CD4-positive, alpha-beta T cell (primary cell): ENCODE data around the gene B4GALT2. TPM values are rescaled to one million over a fixed set of nuclear protein-coding genes. Genes with fewer than 3 reads are reported as not detected.

Experiments
- ATAC-seq: fragments of 200-7000 bp; cut with Tn5 transposase; one replicate; pipeline ENCODE4 v1.10.0; 2022; ENCODE audit warnings: mild to moderate bottlenecking; ENCODE audit not compliant: poor library complexity
- CTCF ChIA-PET: fragments of 350-600 bp; sonication (Branson Sonifier 250); formaldehyde crosslinking; loops from one replicate; lab custom pipeline; 2021; ENCODE audit warnings: antibody characterized with exemption, inconsistent platforms; lab: Charles Lee
- POLR2A ChIA-PET: fragments of 350-600 bp; sonication (Branson Sonifier 250); formaldehyde crosslinking; loops from one replicate; lab custom pipeline; 2021; ENCODE audit warnings: antibody characterized with exemption, inconsistent platforms; lab: Charles Lee
- DNase-seq, 14 experiments: peaks; one replicate each; pipeline ENCODE4 v3.0.0-alpha.2; 2013 to 2020; ENCODE audit warnings: mixed read lengths in 2 of 14
- H3K27ac ChIP-seq, 2 donors: one replicate each; pipeline versions ENCODE4 v1.5.1 to v1.7.0; 2013; ENCODE audit warnings: low read length in 2 of 2, low read depth in 1 of 2, mild to moderate bottlenecking in 1 of 2
- H3K27me3 ChIP-seq, 2 experiments: 1 replicate in 1 of 2; 2 replicates in 1 of 2; pipeline versions ENCODE4 v1.6.1 to v1.7.0; 2013; ENCODE audit warnings: low read length in 2 of 2, control low read depth in 1 of 2, mild to moderate bottlenecking in 1 of 2, moderate library complexity in 1 of 2; ENCODE audit not compliant: insufficient read depth in 2 of 2, control insufficient read depth in 1 of 2
- H3K36me3 ChIP-seq: one replicate; pipeline ENCODE4 v1.6.1; 2013; ENCODE audit warnings: low read length, control low read depth; ENCODE audit not compliant: insufficient read depth
- H3K4me1 ChIP-seq: one replicate; pipeline ENCODE4 v1.6.1; 2013; ENCODE audit warnings: low read length, control low read depth; ENCODE audit not compliant: insufficient read depth
- H3K4me3 ChIP-seq: one replicate; pipeline ENCODE4 v1.5.1; 2013; ENCODE audit warnings: mild to moderate bottlenecking, low read length, moderate library complexity
- H3K9me3 ChIP-seq, 2 experiments: 1 replicate in 1 of 2; 2 replicates in 1 of 2; pipeline versions ENCODE4 v1.6.1 to v1.7.0; 2013; ENCODE audit warnings: low read length in 2 of 2, mild to moderate bottlenecking in 2 of 2, control low read depth in 1 of 2, moderate library complexity in 1 of 2; ENCODE audit not compliant: control insufficient read depth in 1 of 2, insufficient read depth in 1 of 2
- H3K27ac Mint-ChIP-seq: one replicate; pipeline ENCODE4 v1.8.0; 2020; ENCODE audit warnings: mixed read lengths
- H3K27me3 Mint-ChIP-seq: one replicate; pipeline ENCODE4 v1.8.0; 2021; ENCODE audit warnings: mixed read lengths
- H3K36me3 Mint-ChIP-seq: one replicate; pipeline ENCODE4 v1.8.0; 2021; ENCODE audit warnings: low read depth, mixed read lengths
- H3K4me1 Mint-ChIP-seq: one replicate; pipeline ENCODE4 v1.8.0; 2021; ENCODE audit warnings: low read depth, mixed read lengths
- H3K4me3 Mint-ChIP-seq: one replicate; pipeline ENCODE4 v1.8.0; 2020; ENCODE audit warnings: mild to moderate bottlenecking, mixed read lengths
- H3K9me3 Mint-ChIP-seq: one replicate; pipeline ENCODE4 v1.8.0; 2020; ENCODE audit warnings: mixed read lengths
- CTCF ChIP-seq: fragments of 200-600 bp; IDR thresholded peaks from one replicate; pipeline ENCODE4 v1.8.0; 2022; ENCODE audit warnings: antibody characterized with exemption, mild to moderate bottlenecking
- intact Hi-C, 2 experiments: fragments of 100-400 bp; cut with DNase I in 1 of 2; cut with micrococcal nuclease in 1 of 2; formaldehyde crosslinking; loops; one replicate each; pipeline versions ENCODE4 v1.15.1 to v1.9.0; 2023 to 2025; cut with DNase I, micrococcal nuclease
- total RNA-seq, 174 experiments: library from RNA in 2 of 174; stranded (reverse) in 2 of 174; gene quantifications; one replicate each; pipeline ENCODE4 v1.2.3 and lab custom pipeline; 2021 to 2026

B4GALT2 gene
- total RNA-seq, 2 experiments from 2014 or later, result 0.22 to 0.34 TPM

GRCh38 chr1:44032170-44032790 lies 53.3 kb downstream of the B4GALT2 start:
- Histone ChIP-seq H3K27me3 (no peaks in the 10 kb centered on the region), H3K9me3 (no peaks in the 10 kb centered on the region), H3K27ac (no peak overlapping the region), H3K4me1 (peaks cover 21% of the 10 kb centered on the region), H3K4me3 (no peak overlapping the region), H3K36me3 (no peaks in the 10 kb centered on the region)
- ChIA-PET CTCF (interaction anchor here (1.5 kb wide), 1 partner anchor 27 kb away, joined by 7 read pairs; no protein-coding TSS in a partner anchor), POLR2A (interaction anchor here (1.8 kb wide), 1 partner anchor 27 kb away, joined by 5 read pairs; no protein-coding TSS in a partner anchor)
- H3K4me1 Mint-ChIP-seq, result peaks cover 34% of the 10 kb centered on the region
- intact Hi-C loops, result loop anchor here in 1 of 2 experiments (5.0 kb wide), 4 partner anchors 40 to 640 kb away; partner anchors contain the start of genes ARMH1, CCDC24, DMAP1 and KDM4A
- H3K4me3 Mint-ChIP-seq, result peak overlapping the region; percentile 93
- DNase-seq, result no peak
- no peak for ATAC-seq
- no peaks in the 10 kb centered on the region for H3K27me3 Mint-ChIP-seq
- H3K27ac Mint-ChIP-seq, result peak overlapping the region; percentile 86
- no peak for TF ChIP-seq CTCF
- H3K9me3 Mint-ChIP-seq, result no peaks in the 10 kb centered on the region
- H3K36me3 Mint-ChIP-seq, result no peaks in the 10 kb centered on the region

GRCh38 chr1:44033041-44033575 lies 54.1 kb downstream of the B4GALT2 start:
- POLR2A ChIA-PET, result no interaction called here
- H3K4me3 ChIP-seq, result no peak overlapping the region
- H3K27me3 Mint-ChIP-seq, result no peaks in the 10 kb centered on the region
- H3K4me1 Mint-ChIP-seq, result peaks cover 30% of the 10 kb centered on the region
- no peak for ATAC-seq
- TF ChIP-seq CTCF, result no peak
- no peaks in the 10 kb centered on the region for H3K36me3 ChIP-seq
- no peaks in the 10 kb centered on the region for H3K9me3 Mint-ChIP-seq
- H3K27ac ChIP-seq, result no peak overlapping the region
- DNase-seq, result no peak
- peak overlapping the region; percentile 10 for H3K27ac Mint-ChIP-seq
- H3K4me3 Mint-ChIP-seq, result peak overlapping the region; percentile 5
- CTCF ChIA-PET, result interaction anchor here (1.5 kb wide), 1 partner anchor 28 kb away, joined by 7 read pairs; no protein-coding TSS in a partner anchor
- intact Hi-C loops, result loop anchor here in 1 of 2 experiments (5.0 kb wide), 4 partner anchors 41 to 639 kb away; partner anchors contain the start of genes ARMH1, CCDC24, DMAP1 and KDM4A
- H3K9me3 ChIP-seq, result no peaks in the 10 kb centered on the region
- peaks cover 21% of the 10 kb centered on the region for H3K4me1 ChIP-seq
- H3K36me3 Mint-ChIP-seq, result no peaks in the 10 kb centered on the region
- no peaks in the 10 kb centered on the region for H3K27me3 ChIP-seq

GRCh38 chr1:44033756-44034155 lies 54.7 kb downstream of the B4GALT2 start:
- intact Hi-C loops, result loop anchor here in 1 of 2 experiments (5.0 kb wide), 4 partner anchors 41 to 639 kb away; partner anchors contain the start of genes ARMH1, CCDC24, DMAP1 and KDM4A
- peak overlapping the region; percentile 39 for H3K4me3 Mint-ChIP-seq
- Histone ChIP-seq H3K4me1 (peaks cover 21% of the 10 kb centered on the region), H3K9me3 (no peaks in the 10 kb centered on the region), H3K36me3 (no peaks in the 10 kb centered on the region), H3K27me3 (no peaks in the 10 kb centered on the region), H3K4me3 (no peak overlapping the region), H3K27ac (no peak overlapping the region)
- no peaks in the 10 kb centered on the region for H3K27me3 Mint-ChIP-seq
- DNase-seq (no peak), ATAC-seq (no peak)
- POLR2A ChIA-PET, result no interaction called here
- H3K4me1 Mint-ChIP-seq, result peaks cover 24% of the 10 kb centered on the region
- CTCF ChIA-PET, result interaction anchor here (1.5 kb wide), 1 partner anchor 28 kb away, joined by 7 read pairs; no protein-coding TSS in a partner anchor
- no peak overlapping the region for H3K27ac Mint-ChIP-seq
- no peaks in the 10 kb centered on the region for H3K36me3 Mint-ChIP-seq
- H3K9me3 Mint-ChIP-seq, result no peaks in the 10 kb centered on the region
- no peak for TF ChIP-seq CTCF
